GM08714 (cell line): ENCODE data around the gene SIGLEC15.
"Not testable (repeated sequence)": the region's sequence is repeated elsewhere in the genome, so short reads cannot be mapped to it uniquely, and the experiment has no call there.

Experiments
- H3K4me3 ChIP-seq: fragments of 200-500 bp; sonication (Bioruptor generic); 2 replicates; pipeline ENCODE4 v1.5.1; 2014; ENCODE audit warnings: mild to moderate bottlenecking, low read length, inconsistent platforms
- ZNF274 ChIP-seq: IDR thresholded peaks from 2 replicates; pipeline ENCODE4 v1.6.1; 2012; ENCODE audit warnings: mild to moderate bottlenecking, low read depth, low read length

SIGLEC15 gene

DNA sequence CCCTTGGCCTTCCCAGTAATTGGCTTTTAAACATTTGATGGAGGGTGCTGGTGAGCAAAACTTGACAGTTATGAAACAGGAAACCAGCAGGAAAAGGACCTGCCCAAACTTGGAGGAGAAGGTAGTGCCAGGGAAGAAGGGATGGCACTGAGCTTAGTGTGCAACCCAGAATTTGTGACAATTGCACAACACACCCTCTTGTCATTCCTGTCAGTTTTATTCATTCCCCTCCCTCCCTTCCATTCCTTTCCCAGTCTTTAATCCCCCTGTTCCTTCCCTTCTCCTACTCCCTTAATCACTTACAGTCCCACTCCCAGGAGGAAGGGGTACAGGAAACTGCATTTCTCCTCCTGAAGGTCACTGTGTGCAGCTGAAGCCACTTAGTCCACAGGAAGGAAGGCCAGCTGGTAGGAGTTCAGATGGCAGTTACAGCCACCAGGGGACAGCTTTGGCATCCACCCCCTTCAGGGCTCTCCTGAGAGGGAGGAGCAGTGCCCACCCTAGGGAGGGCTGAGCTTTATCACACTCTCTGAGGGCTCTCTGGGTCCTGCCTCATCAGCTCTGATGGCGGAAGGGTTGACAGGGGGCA is 24.0 kb upstream of the SIGLEC15 start:
- no peak for TF ChIP-seq ZNF274
- no peak overlapping the region for H3K4me3 ChIP-seq

GRCh38 chr18:45802814-45803492 is 22.5 kb upstream of the SIGLEC15 start:
- H3K4me3 ChIP-seq = no peak overlapping the region
- TF ChIP-seq ZNF274 = no peak

GRCh38 chr18:45805551-45805950 is 19.9 kb upstream of the SIGLEC15 start:
- no peak for TF ChIP-seq ZNF274
- H3K4me3 ChIP-seq = no peak overlapping the region

- no peak overlapping the region for H3K4me3 ChIP-seq
- no peak for TF ChIP-seq ZNF274
These were observed 19.2 kb upstream of the SIGLEC15 start for GRCh38 chr18:45806226-45806625.

- not testable (repeated sequence) for H3K4me3 ChIP-seq
These were observed 18.3 kb upstream of the SIGLEC15 start for GRCh38 chr18:45807144-45807543.

DNA sequence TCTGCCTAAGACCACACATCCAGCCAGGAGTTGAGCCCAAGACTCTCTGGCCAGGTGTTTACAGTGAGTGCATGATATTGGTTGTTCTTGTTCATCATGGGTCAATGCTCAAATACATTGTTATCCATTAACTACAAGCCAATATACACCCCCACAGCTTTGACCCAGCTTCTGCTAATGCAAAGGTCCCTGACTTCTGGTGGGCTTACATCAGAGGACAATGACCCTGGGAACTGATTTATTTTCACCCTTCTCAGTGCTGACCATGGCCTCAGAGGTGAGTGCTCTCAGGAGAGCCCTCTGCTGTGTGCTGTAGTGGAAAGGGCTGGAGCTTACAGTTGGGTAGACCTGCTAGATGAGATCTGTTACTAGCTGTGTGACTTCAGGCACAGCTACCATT is 10.7 kb upstream of the SIGLEC15 start:
- H3K4me3 ChIP-seq = not testable (repeated sequence)

DNA sequence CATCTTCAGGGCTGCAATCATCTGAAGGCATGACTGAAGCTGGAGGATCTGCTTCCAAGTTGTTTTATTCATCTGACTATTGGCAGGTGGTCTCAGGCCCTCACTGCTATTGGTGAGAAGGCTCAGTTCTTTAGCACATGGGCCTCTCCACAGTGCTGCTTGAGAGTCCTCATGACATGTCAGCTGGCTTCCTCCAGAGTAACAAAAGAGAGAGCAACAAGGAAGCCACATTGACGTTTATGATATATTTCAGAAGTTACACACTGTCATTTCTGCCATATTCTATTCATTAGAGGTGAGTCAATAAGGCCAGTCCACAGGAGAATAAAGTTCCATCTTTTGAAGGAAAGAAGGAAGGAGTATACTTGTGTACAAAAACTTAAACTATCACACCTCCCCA is 7.9 kb upstream of the SIGLEC15 start:
- no peak for TF ChIP-seq ZNF274
- H3K4me3 ChIP-seq = no peak overlapping the region

- H3K4me3 ChIP-seq = not testable (repeated sequence)
These were observed 6.7 kb upstream of the SIGLEC15 start for GRCh38 chr18:45818765-45819164.

DNA sequence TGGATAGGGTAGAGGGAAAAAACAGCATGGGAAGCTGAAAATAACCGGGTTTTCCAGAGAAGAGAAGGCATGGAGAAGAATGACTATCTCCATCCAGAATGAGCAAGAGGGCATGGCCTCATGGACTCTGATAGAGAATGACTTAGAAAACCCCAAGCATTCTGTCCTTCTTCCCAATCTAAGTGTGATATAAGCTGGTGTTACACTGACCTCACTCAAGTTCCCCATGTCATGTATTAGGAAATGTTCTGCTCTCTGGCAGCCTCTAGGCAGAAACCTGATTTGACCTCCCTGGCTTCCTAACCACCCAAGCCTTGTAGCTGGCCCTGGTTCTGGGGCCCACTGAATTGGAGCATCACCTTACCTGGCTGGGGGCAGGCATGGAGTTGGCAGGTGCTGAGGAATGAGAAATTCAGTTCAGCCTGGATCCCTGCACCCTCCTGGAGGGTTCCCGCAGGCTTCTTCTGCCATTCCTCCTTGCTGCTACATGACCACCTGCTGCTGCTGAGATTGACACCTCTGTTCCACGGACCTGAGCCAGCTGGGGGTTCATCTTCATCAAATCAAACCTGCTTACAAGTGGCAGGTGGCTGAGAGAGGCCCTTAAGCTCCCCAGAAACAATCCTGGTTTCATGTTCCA is 5.2 kb upstream of the SIGLEC15 start:
- no peak for TF ChIP-seq ZNF274
- no peak overlapping the region for H3K4me3 ChIP-seq

DNA sequence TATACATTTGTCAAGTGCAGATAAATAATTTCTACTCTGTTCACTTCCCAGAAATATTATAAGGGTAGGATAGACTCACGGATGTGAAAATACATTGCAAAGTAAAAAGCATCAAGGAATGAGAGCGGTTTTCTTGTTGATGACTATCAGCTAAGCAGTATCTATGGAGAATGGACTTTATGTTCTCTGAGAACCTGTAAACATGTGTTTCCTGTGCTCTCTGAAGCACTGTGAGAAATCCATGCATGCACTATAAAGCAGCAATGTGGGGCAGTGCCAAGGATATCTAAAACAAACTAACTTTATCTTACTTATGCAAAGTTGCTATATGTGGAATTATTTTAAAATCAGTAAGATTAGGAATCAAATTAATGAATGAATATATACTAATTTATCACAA is 4.4 kb upstream of the SIGLEC15 start:
- no peak for TF ChIP-seq ZNF274
- H3K4me3 ChIP-seq = no peak overlapping the region

- TF ChIP-seq ZNF274 = no peak
These were observed 3.8 kb upstream of the SIGLEC15 start for GRCh38 chr18:45821711-45822110.

GRCh38 chr18:45826084-45826483 is 609 bp downstream of the SIGLEC15 start:
- no peak for TF ChIP-seq ZNF274
- no peak overlapping the region for H3K4me3 ChIP-seq

More at GRCh38 chr18:45821711-45822110, 3.8 kb upstream of the SIGLEC15 start:
- no peak overlapping the region for H3K4me3 ChIP-seq

DNA sequence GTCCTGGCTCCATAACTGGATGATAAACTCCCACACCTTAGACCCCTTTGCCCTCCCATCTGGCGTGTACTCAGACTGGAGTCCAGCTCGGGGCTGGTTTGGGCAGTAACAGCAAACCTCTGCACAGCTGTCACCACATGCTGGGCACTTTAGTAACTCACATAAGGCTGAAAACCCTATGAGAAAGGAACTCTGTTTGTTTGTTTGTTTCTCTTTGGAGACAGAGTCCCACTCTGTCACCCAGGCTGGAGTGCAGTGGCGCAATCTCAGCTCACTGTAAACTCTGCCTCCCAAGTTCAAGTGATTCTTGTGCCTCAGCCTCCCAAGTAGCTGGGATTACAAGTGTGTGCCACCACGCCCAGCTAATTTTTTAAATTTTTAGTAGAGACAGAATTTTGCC is 1.2 kb downstream of the SIGLEC15 start:
- not testable (repeated sequence) for H3K4me3 ChIP-seq

DNA sequence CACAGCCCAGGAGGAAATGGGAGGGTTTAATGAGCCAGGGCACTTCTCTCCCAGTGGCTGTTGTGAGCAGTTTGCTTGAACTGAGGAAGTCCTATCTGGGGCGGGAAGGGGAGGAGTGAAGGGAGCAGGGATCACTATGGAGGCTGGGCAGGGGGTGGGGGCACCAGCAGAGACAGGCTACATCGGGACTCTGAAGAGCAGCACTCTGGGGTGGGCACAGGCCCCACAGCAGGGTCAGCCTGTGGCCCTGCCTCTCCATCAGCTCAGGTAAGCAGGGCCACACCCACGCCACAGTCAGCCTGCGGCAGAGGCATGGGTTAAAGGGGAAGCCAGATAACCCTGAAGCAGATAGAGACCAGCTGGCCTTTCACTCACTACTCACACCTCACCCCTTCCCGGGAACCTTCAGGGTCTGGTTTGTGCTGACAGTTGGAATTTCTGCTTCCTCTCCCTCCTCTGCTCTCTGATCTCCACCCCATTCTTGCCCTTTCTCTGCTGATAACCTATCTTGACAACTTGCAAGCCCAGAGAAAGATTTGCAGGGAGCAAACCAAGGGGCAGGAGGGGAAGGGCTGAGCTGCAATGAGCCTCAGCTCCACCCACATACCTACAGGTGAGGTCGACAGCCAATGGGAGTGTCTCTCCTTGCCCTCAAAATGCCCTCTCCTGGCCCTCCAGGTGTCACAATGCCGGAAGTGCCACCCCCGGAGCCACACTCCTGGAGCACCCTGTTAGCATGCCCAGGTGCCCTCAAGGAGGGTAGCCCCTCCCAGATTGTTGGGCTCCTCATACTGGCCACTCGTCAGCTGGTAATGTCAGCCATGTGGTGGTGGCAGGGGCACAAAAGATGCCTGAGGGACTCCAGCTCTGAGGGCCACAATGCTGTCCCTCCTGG is 3.7 kb downstream of the SIGLEC15 start:
- TF ChIP-seq ZNF274 = no peak
- H3K4me3 ChIP-seq = no peak overlapping the region

- no peak for TF ChIP-seq ZNF274
- no peak overlapping the region for H3K4me3 ChIP-seq
These were observed 4.4 kb downstream of the SIGLEC15 start for GRCh38 chr18:45829855-45830254.
